ENCODE data around the gene DAPL1. TPM values are rescaled to one million over a fixed set of nuclear protein-coding genes. Genes with fewer than 3 reads are reported as not detected.
A peak's percentile ranks its signal among the peaks of the same experiment; 100 is the strongest.

DAPL1 gene
- total RNA-seq, 1 donor from 2014 or later: not detected

GRCh38 chr2:158806941-158807340 is 11.8 kb downstream of the DAPL1 start:
- Histone ChIP-seq H3K4me3 (ENCODE audit: low read depth, low read length) (no peak overlapping the region), H3K36me3 (ENCODE audit: control insufficient read depth, insufficient read depth, low read length) (no peaks in the 10 kb centered on the region), H3K27me3 (ENCODE audit: control insufficient read depth, insufficient read depth, low read length) (no peaks in the 10 kb centered on the region)
- peak; percentile 18 for DNase-seq (ENCODE audit: low read depth)
- TF ChIP-seq CTCF (IDR thresholded peaks at IDR 0.05; ENCODE audit: insufficient read depth, low read length, poor library complexity, severe bottlenecking): no peak

GRCh38 chr2:158808426-158808825 is 13.3 kb downstream of the DAPL1 start:
- no peak for TF ChIP-seq CTCF (IDR thresholded peaks at IDR 0.05; ENCODE audit: insufficient read depth, low read length, poor library complexity, severe bottlenecking)
- DNase-seq (ENCODE audit: low read depth): no peak
- Histone ChIP-seq H3K4me3 (ENCODE audit: low read depth, low read length) (no peak overlapping the region), H3K27me3 (ENCODE audit: control insufficient read depth, insufficient read depth, low read length) (no peaks in the 10 kb centered on the region), H3K36me3 (ENCODE audit: control insufficient read depth, insufficient read depth, low read length) (no peaks in the 10 kb centered on the region)

GRCh38 chr2:158809816-158810215 is 14.7 kb downstream of the DAPL1 start:
- Histone ChIP-seq H3K36me3 (ENCODE audit: control insufficient read depth, insufficient read depth, low read length) (no peaks in the 10 kb centered on the region), H3K4me3 (ENCODE audit: low read depth, low read length) (no peak overlapping the region), H3K27me3 (ENCODE audit: control insufficient read depth, insufficient read depth, low read length) (no peaks in the 10 kb centered on the region)
- DNase-seq (ENCODE audit: low read depth): no peak
- TF ChIP-seq CTCF (IDR thresholded peaks at IDR 0.05; ENCODE audit: insufficient read depth, low read length, poor library complexity, severe bottlenecking): no peak

GRCh38 chr2:158810731-158811460 is 15.8 kb downstream of the DAPL1 start:
- no peaks in the 10 kb centered on the region for H3K36me3 ChIP-seq (ENCODE audit: control insufficient read depth, insufficient read depth, low read length)
- DNase-seq (ENCODE audit: low read depth): no peak
- no peak for TF ChIP-seq CTCF (IDR thresholded peaks at IDR 0.05; ENCODE audit: insufficient read depth, low read length, poor library complexity, severe bottlenecking)
- no peak overlapping the region for H3K4me3 ChIP-seq (ENCODE audit: low read depth, low read length)
- no peaks in the 10 kb centered on the region for H3K27me3 ChIP-seq (ENCODE audit: control insufficient read depth, insufficient read depth, low read length)

GRCh38 chr2:158815166-158815565 is 20.0 kb downstream of the DAPL1 start:
- Histone ChIP-seq H3K36me3 (ENCODE audit: control insufficient read depth, insufficient read depth, low read length) (no peaks in the 10 kb centered on the region), H3K4me3 (ENCODE audit: low read depth, low read length) (no peak overlapping the region), H3K27me3 (ENCODE audit: control insufficient read depth, insufficient read depth, low read length) (no peaks in the 10 kb centered on the region)
- no peak for DNase-seq (ENCODE audit: low read depth)
- TF ChIP-seq CTCF (IDR thresholded peaks at IDR 0.05; ENCODE audit: insufficient read depth, low read length, poor library complexity, severe bottlenecking): no peak

GRCh38 chr2:158815658-158816057 is 20.5 kb downstream of the DAPL1 start:
- DNase-seq (ENCODE audit: low read depth): no peak
- Histone ChIP-seq H3K36me3 (ENCODE audit: control insufficient read depth, insufficient read depth, low read length) (no peaks in the 10 kb centered on the region), H3K4me3 (ENCODE audit: low read depth, low read length) (no peak overlapping the region), H3K27me3 (ENCODE audit: control insufficient read depth, insufficient read depth, low read length) (no peaks in the 10 kb centered on the region)
- TF ChIP-seq CTCF (IDR thresholded peaks at IDR 0.05; ENCODE audit: insufficient read depth, low read length, poor library complexity, severe bottlenecking): no peak
